Measurements from ENCODE around the gene TMEM202. TPM values are rescaled to one million over a fixed set of nuclear protein-coding genes. Genes with fewer than 3 reads are reported as not detected.
"Not testable (repeated sequence)": the region's sequence is repeated elsewhere in the genome, so short reads cannot be mapped to it uniquely, and the experiment has no call there.

Gene TMEM202, protein sequence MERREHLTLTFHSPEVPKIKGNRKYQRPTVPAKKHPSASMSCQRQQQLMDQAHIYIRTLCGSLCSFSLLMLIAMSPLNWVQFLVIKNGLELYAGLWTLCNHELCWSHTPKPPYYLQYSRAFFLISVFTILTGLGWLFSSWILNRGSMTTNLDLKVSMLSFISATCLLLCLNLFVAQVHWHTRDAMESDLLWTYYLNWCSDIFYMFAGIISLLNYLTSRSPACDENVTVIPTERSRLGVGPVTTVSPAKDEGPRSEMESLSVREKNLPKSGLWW
- not detected for total RNA-seq

GRCh38 chr15:72397796-72398588 is at the start of gene TMEM202:
TMEM202 (plus strand) TSS chr15:72398305; CDS start chr15:72398327, 22 bp downstream.
- intact Hi-C loops (cut with DNase I) = no loop called here
- DNase-seq (ENCODE audit: low spot score) (no peak), ATAC-seq (no peak)

GRCh38 chr15:72353266-72353665 is 44.8 kb upstream of the TMEM202 start:
- DNase-seq (ENCODE audit: low spot score) = no peak
- intact Hi-C loops (cut with DNase I) = no loop called here
- no peak for ATAC-seq

GRCh38 chr15:72354496-72354895 is 43.6 kb upstream of the TMEM202 start:
- intact Hi-C loops (cut with DNase I) = no loop called here
- DNase-seq (ENCODE audit: low spot score) (no peak), ATAC-seq (no peak)

DNA sequence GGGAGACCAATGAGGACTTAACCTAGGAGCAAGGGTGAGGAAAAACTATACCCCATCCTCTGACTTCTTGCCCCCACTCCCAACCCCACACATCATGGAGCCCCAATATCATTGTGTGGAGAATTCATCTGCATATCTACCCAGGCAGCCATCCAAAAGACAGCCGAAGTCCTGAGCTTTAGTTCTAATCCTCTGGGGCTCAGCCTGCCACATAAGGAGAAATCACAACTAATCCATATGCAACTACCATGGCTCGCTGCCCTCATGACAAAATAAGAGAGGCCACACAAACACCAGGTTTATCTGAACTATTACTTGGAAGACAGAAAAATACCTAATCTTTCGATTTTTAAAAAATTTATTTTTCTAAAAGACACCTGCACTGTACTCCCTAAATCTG is 40.0 kb upstream of the TMEM202 start:
- intact Hi-C loops (cut with DNase I) = no loop called here
- DNase-seq (ENCODE audit: low spot score) (no peak), ATAC-seq (no peak)

- peak; percentile 66 for DNase-seq (ENCODE audit: low spot score)
Measured at GRCh38 chr15:72358650-72359171, 39.4 kb upstream of the TMEM202 start.

DNA sequence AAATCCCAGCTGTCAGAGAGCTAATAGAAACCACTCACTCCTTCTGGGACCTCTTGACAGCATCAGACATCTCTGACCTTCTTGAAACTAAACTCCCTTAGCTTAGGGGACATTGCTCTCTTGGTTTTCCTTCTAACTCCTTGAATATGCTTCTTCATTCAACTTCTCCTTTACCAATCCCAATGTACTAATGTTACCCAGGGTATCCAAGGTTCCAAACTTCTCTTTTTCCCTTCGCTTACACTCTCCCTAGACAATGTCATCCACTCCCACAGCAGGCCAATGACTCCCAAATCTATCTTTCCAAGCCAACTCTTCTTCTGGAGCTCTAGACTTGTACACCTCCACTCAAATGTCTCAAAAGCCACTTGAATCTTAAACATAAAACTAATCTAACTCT is 36.9 kb upstream of the TMEM202 start:
- no peak for DNase-seq (ENCODE audit: low spot score)
- intact Hi-C loops (cut with DNase I) = no loop called here

More at GRCh38 chr15:72358650-72359171, 39.4 kb upstream of the TMEM202 start:
- intact Hi-C loops (cut with DNase I) = no loop called here
- peak; percentile 78 for ATAC-seq

DNA sequence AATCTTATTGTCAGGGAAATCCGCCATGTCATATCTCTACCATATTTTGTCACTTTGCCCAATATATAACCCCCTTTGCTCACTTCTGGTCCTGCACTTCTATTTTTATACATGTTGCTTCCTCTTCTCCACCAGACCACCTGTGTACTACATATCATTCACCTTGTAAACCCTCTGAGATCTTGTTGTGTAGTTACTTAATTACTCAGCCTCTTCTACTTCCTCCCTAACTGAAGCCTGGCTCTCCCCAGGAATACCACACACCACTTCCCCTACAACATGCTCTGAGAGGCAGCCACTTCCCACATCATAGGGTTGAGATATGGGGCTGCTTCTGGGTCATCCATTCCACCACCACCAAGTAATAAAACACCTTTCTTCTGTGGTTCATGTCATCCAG is 32.3 kb upstream of the TMEM202 start:
- intact Hi-C loops (cut with DNase I) = no loop called here
- DNase-seq (ENCODE audit: low spot score) = no peak
- peak; percentile 60 for ATAC-seq

More for the DNA sequence above, 36.9 kb upstream of the TMEM202 start:
- ATAC-seq = no peak

DNA sequence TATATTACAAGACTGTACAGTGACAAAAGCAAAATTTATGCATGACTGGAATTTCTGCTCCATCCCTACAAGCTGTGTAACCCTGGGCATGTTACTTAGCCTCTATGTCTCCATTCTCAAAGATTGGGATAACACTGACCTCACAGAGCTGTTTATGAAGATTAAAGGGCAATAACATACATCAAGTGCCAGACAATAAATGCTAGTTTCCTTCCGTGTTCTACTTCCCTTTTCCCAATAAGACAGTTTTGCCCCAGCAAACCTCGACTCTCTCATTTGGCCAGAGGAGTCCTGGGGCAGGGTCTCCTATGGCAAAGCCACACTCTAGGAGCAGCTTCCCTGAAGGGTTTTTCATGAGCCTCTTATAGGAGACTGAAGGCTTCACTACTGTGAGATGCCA is 29.8 kb upstream of the TMEM202 start:
- intact Hi-C loops (cut with DNase I) = no loop called here
- no peak for DNase-seq (ENCODE audit: low spot score)
- ATAC-seq = peak; percentile 48

GRCh38 chr15:72368899-72369298 is 29.2 kb upstream of the TMEM202 start:
- ATAC-seq (peak; percentile 62), DNase-seq (ENCODE audit: low spot score) (no peak)
- intact Hi-C loops (cut with DNase I) = no loop called here

GRCh38 chr15:72369964-72370363 is 28.1 kb upstream of the TMEM202 start:
- intact Hi-C loops (cut with DNase I) = no loop called here

GRCh38 chr15:72372361-72372760 is 25.7 kb upstream of the TMEM202 start:
- no peak for DNase-seq (ENCODE audit: low spot score)
- intact Hi-C loops (cut with DNase I) = no loop called here
- ATAC-seq = no peak

More at GRCh38 chr15:72369964-72370363, 28.1 kb upstream of the TMEM202 start:
- ATAC-seq = no peak
- DNase-seq (ENCODE audit: low spot score) = no peak

- ATAC-seq = peak; percentile 66
- intact Hi-C loops (cut with DNase I) = no loop called here
- DNase-seq (ENCODE audit: low spot score) = no peak
Measured at GRCh38 chr15:72375501-72375845, 22.6 kb upstream of the TMEM202 start.

DNA sequence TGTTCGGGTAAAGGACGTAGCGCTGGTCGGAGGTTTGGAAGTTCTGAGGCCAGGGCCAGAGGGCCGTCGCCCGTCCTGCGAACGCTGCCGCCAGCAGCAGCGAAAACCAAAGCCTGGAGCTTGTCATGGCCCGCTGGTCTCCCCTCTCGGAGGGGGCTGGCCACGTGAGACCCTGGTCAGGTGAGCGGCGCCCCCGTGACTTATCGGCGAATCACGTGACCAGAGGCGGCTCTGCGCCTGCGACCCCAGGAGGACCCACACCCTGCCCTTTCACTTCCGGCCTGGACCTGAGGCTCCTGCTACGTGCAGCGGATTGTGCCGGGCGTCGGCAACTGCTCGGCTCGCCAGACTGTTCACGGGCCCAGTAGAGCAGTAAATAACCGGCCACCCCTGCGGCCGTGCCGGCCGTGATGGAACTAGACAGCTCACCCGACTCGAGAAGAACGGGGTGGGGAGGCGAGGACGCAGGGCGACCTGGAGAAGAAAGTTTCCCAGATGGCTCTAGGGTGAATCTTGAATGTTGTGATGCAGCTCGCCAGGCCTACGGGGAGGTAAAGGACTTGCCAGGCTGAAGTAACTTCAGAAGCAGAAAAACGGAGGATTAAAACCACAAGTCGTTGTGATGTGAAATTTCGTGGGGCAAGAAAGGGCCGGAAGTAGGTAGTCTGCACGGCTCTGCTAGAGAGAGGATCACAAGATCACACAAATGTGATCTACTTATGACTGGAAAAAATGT is 22.1 kb upstream of the TMEM202 start, which contains the start of gene HEXA:
Gene HEXA, minus strand, starts transcription at position 169 of the 736 bp plus-strand sequence. Its CDS starts 42 bp downstream, at position 127.
- peak; percentile 99 for ATAC-seq

GRCh38 chr15:72377331-72377730 is 20.8 kb upstream of the TMEM202 start:
- no peak for ATAC-seq
- no peak for DNase-seq (ENCODE audit: low spot score)
- intact Hi-C loops (cut with DNase I) = no loop called here

More for the DNA sequence above, 22.1 kb upstream of the TMEM202 start, which contains the start of gene HEXA:
- intact Hi-C loops (cut with DNase I) = no loop called here
- DNase-seq (ENCODE audit: low spot score) = peak; percentile 99

DNA sequence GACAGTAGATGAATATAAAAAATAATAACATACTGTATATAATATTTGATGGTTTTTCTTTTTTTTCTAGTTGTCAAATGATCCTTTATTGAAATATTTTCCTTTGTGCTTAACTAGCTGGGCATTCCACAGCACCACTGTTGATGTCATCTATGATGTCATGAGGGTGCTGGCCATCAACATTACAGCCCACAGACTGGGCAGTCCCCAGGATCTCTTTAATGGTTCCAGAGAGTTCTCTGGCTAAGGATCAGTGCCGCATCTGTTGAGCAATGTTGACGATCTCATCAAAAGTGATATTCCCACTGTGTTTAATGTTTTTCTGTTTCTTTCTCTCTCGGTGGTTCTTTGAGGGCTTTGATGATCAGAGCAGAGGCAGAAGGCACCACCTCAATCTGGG is 19.0 kb upstream of the TMEM202 start:
- intact Hi-C loops (cut with DNase I); DNase-seq (ENCODE audit: low spot score); ATAC-seq: not testable (repeated sequence)

- no peak for DNase-seq (ENCODE audit: low spot score)
- no peak for ATAC-seq
- intact Hi-C loops (cut with DNase I) = no loop called here
Measured at GRCh38 chr15:72379856-72380430, 18.2 kb upstream of the TMEM202 start.

- ATAC-seq (no peak), DNase-seq (ENCODE audit: low spot score) (no peak)
- intact Hi-C loops (cut with DNase I) = no loop called here
Measured at GRCh38 chr15:72380743-72381142, 17.4 kb upstream of the TMEM202 start.

DNA sequence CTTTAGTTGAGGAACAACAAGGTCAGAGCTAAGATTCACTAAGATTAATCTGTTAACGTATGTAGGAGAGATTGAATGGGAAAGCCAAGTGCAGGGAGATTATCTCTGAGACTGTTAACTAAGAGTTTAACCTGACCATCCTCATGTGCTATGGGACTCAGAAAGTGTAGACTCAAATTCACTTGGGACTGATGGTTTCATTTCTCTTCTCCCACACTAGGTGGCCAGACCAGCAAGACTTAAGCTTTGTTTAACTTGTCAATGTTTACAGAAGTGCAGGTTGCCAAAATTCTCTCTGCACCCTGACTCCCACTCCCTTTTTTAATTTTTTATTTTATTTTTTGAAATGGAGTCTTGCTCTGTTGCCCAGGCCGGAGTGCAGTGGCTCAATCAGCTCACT is 16.0 kb upstream of the TMEM202 start:
- no peak for DNase-seq (ENCODE audit: low spot score)
- intact Hi-C loops (cut with DNase I) = no loop called here
- no peak for ATAC-seq

GRCh38 chr15:72387741-72388140 is 10.4 kb upstream of the TMEM202 start:
- intact Hi-C loops (cut with DNase I) = no loop called here
- DNase-seq (ENCODE audit: low spot score) (no peak), ATAC-seq (no peak)
